GM12878 (cell line): ENCODE measurements around the gene SLC9A7. TPM values are rescaled to one million over a fixed set of nuclear protein-coding genes. Genes with fewer than 3 reads are reported as not detected.
A peak's percentile ranks its signal among the peaks of the same experiment; 100 is the strongest.

ENCODE experiments used
- ATAC-seq: fragments of 200-7000 bp; cut with Tn5 transposase; 3 replicates; pipeline ENCODE4 v1.9.1; 2020; ENCODE audit warnings: mild to moderate bottlenecking, moderate library complexity
- BruUV-seq: library from RNA; stranded (reverse); fragments of 400-500 nt; replicated peaks from 2 replicates; lab custom pipeline; 2021; lab: Mats Ljungman, UMichigan
- CTCF ChIA-PET: fragments of 300-600 bp; sonication (Branson Sonifier 250); formaldehyde crosslinking; extraction: SDS; loops from one replicate; lab custom pipeline; 2021; ENCODE audit warnings: inconsistent platforms; lab: Yijun Ruan, JAX
- POLR2A ChIA-PET: fragments of 350-600 bp; formaldehyde crosslinking; extraction: SDS; loops from one replicate; lab custom pipeline; 2021; ENCODE audit warnings: inconsistent platforms; lab: Charles Lee
- RAD21 ChIA-PET: fragments of 300-600 bp; sonication (Branson Sonifier 250); formaldehyde crosslinking; loops from one replicate; lab custom pipeline; 2023; ENCODE audit warnings: antibody characterized with exemption; ENCODE audit not compliant: unreplicated experiment; lab: Charles Lee
- SMC1A ChIA-PET: fragments of 300-600 bp; sonication (Branson Sonifier 250); formaldehyde crosslinking; loops from one replicate; lab custom pipeline; 2023; ENCODE audit not compliant: unreplicated experiment, uncharacterized antibody; lab: Charles Lee
- DNase-seq: peaks from one replicate; pipeline ENCODE4 v3.0.0-alpha.2; 2011; ENCODE audit warnings: low read depth, low spot score
- FAIRE-seq: peaks from 3 replicates; lab custom pipeline; 2011; peaks lifted over from hg19 to GRCh38; lab: Jason Lieb, UNC
- H2AFZ ChIP-seq: 2 replicates; pipeline ENCODE4 v1.6.0; 2011; ENCODE audit warnings: low read depth, low read length, control low read depth; ENCODE audit not compliant: control insufficient read depth
- H3K27ac ChIP-seq: 2 replicates; pipeline ENCODE4 v1.5.1; 2011; ENCODE audit warnings: control low read depth; ENCODE audit not compliant: control insufficient read depth, insufficient read depth
- H3K27me3 ChIP-seq, 2 experiments: replicated peaks in 1 of 2; 2 replicates each; pipeline versions ENCODE4 v1.6.0 to v1.6.1; 2011; ENCODE audit warnings: low read length in 1 of 2; ENCODE audit not compliant: control insufficient read depth in 2 of 2, insufficient read depth in 2 of 2
- H3K36me3 ChIP-seq, 2 experiments: 2 replicates each; pipeline ENCODE4 v1.5.1; 2011; ENCODE audit warnings: low read length in 1 of 2; ENCODE audit not compliant: control insufficient read depth in 2 of 2, insufficient read depth in 2 of 2
- H3K4me1 ChIP-seq: 2 replicates; pipeline ENCODE4 v1.6.1; 2011; ENCODE audit warnings: mild to moderate bottlenecking, low read length, moderate library complexity, mixed read lengths; ENCODE audit not compliant: control insufficient read depth, insufficient read depth
- H3K4me2 ChIP-seq: 2 replicates; pipeline ENCODE4 v1.6.0; 2011; ENCODE audit warnings: control low read depth; ENCODE audit not compliant: control insufficient read depth, insufficient read depth
- H3K4me3 ChIP-seq: fragments of 200-600 bp; sonication (generic); 2 replicates; pipeline ENCODE4 v1.5.1; 2016
- H3K79me2 ChIP-seq: 2 replicates; pipeline ENCODE4 v1.6.0; 2011; ENCODE audit warnings: low read length; ENCODE audit not compliant: control insufficient read depth, insufficient read depth
- H3K9ac ChIP-seq: 2 replicates; pipeline ENCODE4 v1.8.0; 2011; ENCODE audit warnings: low read length, control low read depth, mixed read lengths; ENCODE audit not compliant: control insufficient read depth, insufficient read depth
- H3K9me3 ChIP-seq: replicated peaks from 3 replicates; pipeline ENCODE4 v1.5.1; 2011; ENCODE audit warnings: mild to moderate bottlenecking, low read length; ENCODE audit not compliant: control insufficient read depth, insufficient read depth
- H4K20me1 ChIP-seq: 2 replicates; pipeline ENCODE4 v1.6.0; 2011; ENCODE audit not compliant: control insufficient read depth, insufficient read depth
- BCLAF1 ChIP-seq: fragments of 450-650 bp; IDR thresholded peaks from 2 replicates; pipeline ENCODE4 v1.6.1; 2017; ENCODE audit warnings: antibody characterized with exemption, mild to moderate bottlenecking, moderate library complexity
- ETV6 ChIP-seq, 2 experiments: fragments of 450-650 bp in 1 of 2; IDR thresholded peaks in 1 of 2; conservative IDR thresholded peaks in 1 of 2; 2 replicates each; pipeline ENCODE4 v1.6.1; 2014; ENCODE audit warnings: antibody characterized with exemption in 1 of 2, borderline replicate concordance in 1 of 2, low read depth in 1 of 2, mild to moderate bottlenecking in 1 of 2, moderate library complexity in 1 of 2
- MLLT1 ChIP-seq: fragments of 450-650 bp; IDR thresholded peaks from 2 replicates; pipeline ENCODE4 v1.6.1; 2016; ENCODE audit warnings: mild to moderate bottlenecking
- POLR2A ChIP-seq: IDR thresholded peaks from 2 replicates; pipeline ENCODE4 v1.6.1; 2011; ENCODE audit warnings: low read depth, mild to moderate bottlenecking, low read length
- POU2F2 ChIP-seq: IDR thresholded peaks from 3 replicates; pipeline ENCODE4 v1.6.1; 2011; ENCODE audit warnings: low read depth, mild to moderate bottlenecking, low read length, borderline replicate concordance
- RAD51 ChIP-seq: fragments of 450-650 bp; IDR thresholded peaks from 2 replicates; pipeline ENCODE4 v1.6.1; 2016; ENCODE audit warnings: moderate library complexity, mild to moderate bottlenecking, inconsistent platforms
- REST ChIP-seq: IDR thresholded peaks from 2 replicates; pipeline ENCODE4 v1.6.1; 2012; ENCODE audit warnings: mild to moderate bottlenecking, low read depth, low read length
- SMARCA5 ChIP-seq: fragments of 450-650 bp; IDR thresholded peaks from 2 replicates; pipeline ENCODE4 v1.6.1; 2017; ENCODE audit warnings: mild to moderate bottlenecking
- SPI1 ChIP-seq: IDR thresholded peaks from 2 replicates; pipeline ENCODE4 v1.6.1; 2011; ENCODE audit warnings: low read depth, mild to moderate bottlenecking, low read length, moderate library complexity, borderline replicate concordance; ENCODE audit not compliant: insufficient read depth
- SREBF1 ChIP-seq: IDR thresholded peaks from 2 replicates; pipeline ENCODE4 v1.6.1; 2012; ENCODE audit warnings: mild to moderate bottlenecking, low read length
- ZNF217 ChIP-seq: fragments of 450-650 bp; IDR thresholded peaks from 2 replicates; pipeline ENCODE4 v1.6.1; 2017; ENCODE audit warnings: antibody characterized with exemption, mild to moderate bottlenecking
- WGBS: methylation state at CpG from one replicate; pipeline ENCODE4 v1.1.6; 2016; ENCODE audit warnings: low lambda C conversion rate; ENCODE audit not compliant: insufficient replicate concordance, insufficient coverage; ENCODE audit errors: missing lambda C conversion rate; 5-methylcytosine and 5-hydroxymethylcytosine counted together
- in situ Hi-C: fragments of 300-500 bp; cut with MboI; formaldehyde crosslinking; loops from 9 replicates; pipeline ENCODE4 v1.14.3; 2018; ENCODE audit warnings: mixed read lengths
- intact Hi-C: fragments of 100-400 bp; cut with micrococcal nuclease; formaldehyde crosslinking; loops from one replicate; pipeline ENCODE4 v1.14.2; 2022; ENCODE audit not compliant: unreplicated experiment
- polyA plus RNA-seq, 11 experiments: library from polyadenylated mRNA; depleted of rRNA in 4 of 11; unstranded in 6 of 11; stranded (reverse) in 5 of 11; fragments of >200 nt; fragmentation: Nextera tagmentation in 4 of 11; fragmentation: Illumina TruSeq in 1 of 11; extraction: Ambion mirVana in 4 of 11; extraction: Trizol in 1 of 11; gene quantifications; 1 replicate in 1 of 11; 2 replicates in 10 of 11; pipeline versions ENCODE4 v1.2.1 to v1.2.3, GENCODE V29; 2011 to 2016; ENCODE audit warnings: inconsistent platforms in 2 of 11, missing spikeins in 2 of 11, low read depth in 1 of 11
- total RNA-seq, 4 experiments: library from RNA; depleted of rRNA in 3 of 4; stranded (reverse); fragments of >200 nt in 3 of 4; fragmentation: Illumina TruSeq in 1 of 4; extraction: Trizol in 1 of 4; gene quantifications; 2 replicates each; pipeline versions ENCODE4 v1.2.1 to v1.2.3, GENCODE V29; 2013 to 2021

Gene SLC9A7
- total and polyA plus RNA-seq, 10 of the 15 experiments (the other 5 are each of a cell fraction or from before 2014, with no cell fraction given), result 5.0 to 62.8 (median 30.5) TPM

GRCh38 chrX:46627711-46628419 is 131.1 kb downstream of the SLC9A7 start:
- Histone ChIP-seq H3K36me3 (no peaks in the 10 kb centered on the region; a peak in 2 of 4 replicates), H3K4me2 (peak overlapping the region; percentile 66), H3K27me3 (no peaks in the 10 kb centered on the region), H3K4me3 (no peak overlapping the region), H3K4me1 (peaks cover 33% of the 10 kb centered on the region), H3K27ac (peak overlapping the region; percentile 85), H3K9ac (no peak overlapping the region), H3K79me2 (no peaks in the 10 kb centered on the region), H4K20me1 (no peaks in the 10 kb centered on the region), H3K9me3 (no peaks in the 10 kb centered on the region), H2AFZ (no peak overlapping the region)
- no peak for DNase-seq
- RAD21 ChIA-PET, result interaction anchor here (0.7 to 3.0 kb wide), 11 partner anchors 10 to 65 kb away, joined by 3 to 21 read pairs (median 7); no protein-coding TSS in a partner anchor
- SMC1A ChIA-PET, result interaction anchor here (0.6 to 2.6 kb wide), 11 partner anchors 8 to 219 kb away, joined by 3 to 33 read pairs (median 5); no protein-coding TSS in a partner anchor
- intact Hi-C loops, result loop anchor here (1.0 to 2.0 kb wide), 3 partner anchors 8 to 83 kb away; no protein-coding TSS in a partner anchor
- BruUV-seq, result no TSS peak
- in situ Hi-C loops, result no loop called here
- POLR2A ChIA-PET, result interaction anchor here (1.0 to 2.5 kb wide), 6 partner anchors 10 to 66 kb away, joined by 3 to 8 read pairs (median 5); no protein-coding TSS in a partner anchor
- 34% methylated on average over 10 of the region's 10 CpGs for WGBS
- CTCF ChIA-PET, result interaction anchor here (0.6 to 2.8 kb wide), 6 partner anchors 10 to 168 kb away, joined by 3 to 14 read pairs (median 4); no protein-coding TSS in a partner anchor
- peak; percentile 26; the same call in 1 of the 2 replicates for TF ChIP-seq SPI1
- TF ChIP-seq MLLT1, result no peak
- 0 out of 2 replicates have a peak, but pooled peaks have one; percentile 28 for TF ChIP-seq POLR2A
- TF ChIP-seq SMARCA5, result 0 out of 2 replicates have a peak, but pooled peaks have one; percentile 8
- TF ChIP-seq ZNF217, result no peak
- TF ChIP-seq ETV6 (conservative IDR thresholded peaks at IDR 0.05 in 1 of 2, IDR thresholded peaks at IDR 0.05 in 1 of 2; ENCODE audit: borderline replicate concordance in 1 of 2, low read depth in 1 of 2), result no peak
- no peak for TF ChIP-seq REST
- 0 out of 3 replicates have a peak, but pooled peaks have one; percentile 20 for TF ChIP-seq POU2F2
- no peak for TF ChIP-seq RAD51
- no peak for TF ChIP-seq BCLAF1
- no peak for TF ChIP-seq SREBF1
- ATAC-seq, result peak; percentile 45
- no peak for FAIRE-seq
